ENCODE results near the gene PNMA5.
"Not testable (repeated sequence)": the region's sequence is repeated elsewhere in the genome, so short reads cannot be mapped to it uniquely, and the experiment has no call there.

- not testable (repeated sequence) for TF ChIP-seq CTCF, POLR2A (IDR thresholded peaks at IDR 0.05)
These were observed 8.5 kb downstream of the PNMA5 start for GRCh38 chrX:152985383-152985782.

Data from body of pancreas (tissue), 4 donors.